DND-41 (cell line): Measurements from ENCODE around the gene TOP2B.

Source experiments
- EZH2 ChIP-seq: IDR thresholded peaks from 3 replicates; pipeline ENCODE4 v1.6.1; 2012; ENCODE audit warnings: borderline replicate concordance, low read depth, mild to moderate bottlenecking, moderate library complexity, low read length, inconsistent platforms; ENCODE audit not compliant: severe bottlenecking
- TF ChIP-seq, protein P1 (sequence below): IDR thresholded peaks from 2 replicates; pipeline ENCODE4 v1.5.1; 2012; ENCODE audit warnings: borderline replicate concordance, low read length, moderate library complexity, mild to moderate bottlenecking; ENCODE audit not compliant: poor library complexity, severe bottlenecking; ENCODE audit errors: extremely low read depth

DNA sequence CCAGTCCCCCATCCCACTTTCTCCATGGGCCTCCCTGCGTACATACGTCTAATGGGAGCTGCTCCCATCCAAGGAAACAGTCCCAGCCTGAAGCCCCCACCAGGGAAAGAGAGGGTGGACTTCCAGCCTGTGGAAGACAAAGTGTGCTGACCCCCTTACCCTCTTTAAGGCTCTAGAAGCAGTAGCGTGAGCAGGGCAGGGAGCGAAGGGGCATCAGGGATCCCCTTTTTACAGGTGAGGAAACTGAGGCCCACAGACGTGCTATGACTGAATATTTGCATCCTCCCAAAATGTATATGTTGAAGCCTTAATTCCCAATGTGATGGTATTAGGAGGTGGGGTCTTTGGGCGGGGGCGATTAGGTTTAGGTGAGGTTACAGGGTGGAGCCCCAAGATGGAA, 83.4 kb downstream of the TOP2B start:
- TF ChIP-seq, protein P1, sequence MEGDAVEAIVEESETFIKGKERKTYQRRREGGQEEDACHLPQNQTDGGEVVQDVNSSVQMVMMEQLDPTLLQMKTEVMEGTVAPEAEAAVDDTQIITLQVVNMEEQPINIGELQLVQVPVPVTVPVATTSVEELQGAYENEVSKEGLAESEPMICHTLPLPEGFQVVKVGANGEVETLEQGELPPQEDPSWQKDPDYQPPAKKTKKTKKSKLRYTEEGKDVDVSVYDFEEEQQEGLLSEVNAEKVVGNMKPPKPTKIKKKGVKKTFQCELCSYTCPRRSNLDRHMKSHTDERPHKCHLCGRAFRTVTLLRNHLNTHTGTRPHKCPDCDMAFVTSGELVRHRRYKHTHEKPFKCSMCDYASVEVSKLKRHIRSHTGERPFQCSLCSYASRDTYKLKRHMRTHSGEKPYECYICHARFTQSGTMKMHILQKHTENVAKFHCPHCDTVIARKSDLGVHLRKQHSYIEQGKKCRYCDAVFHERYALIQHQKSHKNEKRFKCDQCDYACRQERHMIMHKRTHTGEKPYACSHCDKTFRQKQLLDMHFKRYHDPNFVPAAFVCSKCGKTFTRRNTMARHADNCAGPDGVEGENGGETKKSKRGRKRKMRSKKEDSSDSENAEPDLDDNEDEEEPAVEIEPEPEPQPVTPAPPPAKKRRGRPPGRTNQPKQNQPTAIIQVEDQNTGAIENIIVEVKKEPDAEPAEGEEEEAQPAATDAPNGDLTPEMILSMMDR, result no peak
- TF ChIP-seq EZH2, result no peak
